Fibroblast of lung (primary cell): ENCODE data around the gene TSPAN11. TPM values are rescaled to one million over a fixed set of nuclear protein-coding genes. Genes with fewer than 3 reads are reported as not detected.

Experiments
- DNase-seq, 2 donors: peaks; one replicate each; pipeline versions ENCODE4 v3.0.0 to v3.0.0-alpha.2; 2010; ENCODE audit warnings: low read depth in 2 of 2
- H2AFZ ChIP-seq: 2 replicates; pipeline ENCODE4 v1.5.1; 2012; ENCODE audit warnings: low read length, control low read depth, inconsistent platforms
- H3K27ac ChIP-seq: 2 replicates; pipeline ENCODE4 v1.5.1; 2011; ENCODE audit warnings: low read length, control low read depth; ENCODE audit not compliant: insufficient read depth
- H3K27me3 ChIP-seq: 2 replicates; pipeline ENCODE4 v1.5.1; 2011; ENCODE audit warnings: mild to moderate bottlenecking, low read length; ENCODE audit not compliant: control insufficient read depth, insufficient read depth
- H3K36me3 ChIP-seq: 2 replicates; pipeline ENCODE4 v1.5.1; 2011; ENCODE audit warnings: low read length; ENCODE audit not compliant: control insufficient read depth, insufficient read depth
- H3K4me1 ChIP-seq: 2 replicates; pipeline ENCODE4 v1.5.1; 2011; ENCODE audit warnings: low read length; ENCODE audit not compliant: control insufficient read depth, insufficient read depth; ENCODE audit errors: extremely low read depth
- H3K4me2 ChIP-seq: 2 replicates; pipeline ENCODE4 v1.5.1; 2011; ENCODE audit warnings: low read length, control low read depth; ENCODE audit not compliant: insufficient read depth; ENCODE audit errors: extremely low read depth
- H3K4me3 ChIP-seq, 4 experiments: fragments of 200-600 bp in 1 of 4; sonication (generic) in 1 of 4; replicated peaks in 1 of 4; 2 replicates each; pipeline ENCODE4 v1.5.1; 2011 to 2016; ENCODE audit warnings: low read length in 4 of 4, low read depth in 3 of 4, mild to moderate bottlenecking in 3 of 4, control low read depth in 2 of 4, inconsistent platforms in 1 of 4, mixed read lengths in 1 of 4; ENCODE audit not compliant: insufficient read depth in 1 of 4; ENCODE audit errors: control extremely low read depth in 1 of 4
- H3K79me2 ChIP-seq: 2 replicates; pipeline ENCODE4 v1.5.1; 2012; ENCODE audit warnings: mild to moderate bottlenecking, low read length, inconsistent platforms; ENCODE audit not compliant: control insufficient read depth, insufficient read depth
- H3K9ac ChIP-seq: 2 replicates; pipeline ENCODE4 v1.5.1; 2011; ENCODE audit warnings: mild to moderate bottlenecking, low read length, control low read depth; ENCODE audit not compliant: insufficient read depth
- H3K9me3 ChIP-seq: 2 replicates; pipeline ENCODE4 v1.5.1; 2012; ENCODE audit warnings: low read depth, low read length; ENCODE audit not compliant: control insufficient read depth, insufficient read depth
- H4K20me1 ChIP-seq: 2 replicates; pipeline ENCODE4 v1.5.1; 2011; ENCODE audit warnings: low read length; ENCODE audit not compliant: control insufficient read depth, insufficient read depth; ENCODE audit errors: extremely low read depth
- CTCF ChIP-seq, 2 donors: IDR thresholded peaks in 1 of 2; conservative IDR thresholded peaks in 1 of 2; 1 replicate in 1 of 2; 2 replicates in 1 of 2; pipeline ENCODE4 v1.5.1; 2011 to 2012; ENCODE audit warnings: low read length in 2 of 2, control low read depth in 1 of 2, inconsistent platforms in 1 of 2, low read depth in 1 of 2, mild to moderate bottlenecking in 1 of 2
- EZH2 ChIP-seq: IDR thresholded peaks from 2 replicates; pipeline ENCODE4 v1.5.1; 2012; ENCODE audit warnings: low read length, control low read depth, mild to moderate bottlenecking; ENCODE audit errors: missing control alignments
- polyA plus RNA-seq, 2 donors: library from polyadenylated mRNA; depleted of rRNA in 1 of 2; stranded (reverse) in 1 of 2; unstranded in 1 of 2; fragments of >200 nt; gene quantifications; 2 replicates each; pipeline ENCODE4 v1.2.1, GENCODE V29; 2011 to 2012; ENCODE audit warnings: missing spikeins in 1 of 2
- total RNA-seq: library from RNA; depleted of rRNA; stranded (reverse); fragments of >200 nt; gene quantifications from 2 replicates; pipeline ENCODE4 v1.2.1, GENCODE V29; 2014

Gene TSPAN11
- total and polyA plus RNA-seq, 2 donors (not counting 1 experiment from before 2014, with no cell fraction given) = 0.02 to 2.6 TPM

- no peak overlapping the region for H3K27ac ChIP-seq
- H3K9ac ChIP-seq = no peak overlapping the region
- no peak for TF ChIP-seq EZH2
- TF ChIP-seq CTCF (conservative IDR thresholded peaks at IDR 0.05 in 1 of 2, IDR thresholded peaks at IDR 0.05 in 1 of 2; ENCODE audit: low read depth in 1 of 2, low read length in 2 of 2) = no peak
- H3K9me3 ChIP-seq = no peaks in the 10 kb centered on the region
- H3K4me2 ChIP-seq = no peak overlapping the region
- no peaks in the 10 kb centered on the region for H3K36me3 ChIP-seq
- H3K79me2 ChIP-seq = no peaks in the 10 kb centered on the region
- no peaks in the 10 kb centered on the region for H3K4me1 ChIP-seq
- H3K4me3 ChIP-seq = no peak overlapping the region
- no peaks in the 10 kb centered on the region for H3K27me3 ChIP-seq
- no peaks in the 10 kb centered on the region for H4K20me1 ChIP-seq
- DNase-seq = peak; percentile 54 to 79
- H2AFZ ChIP-seq = no peak overlapping the region
These were observed 79.4 kb downstream of the TSPAN11 start for GRCh38 chr12:31005944-31006361.

GRCh38 chr12:31006416-31007152 lies 80.0 kb downstream of the TSPAN11 start:
- H2AFZ ChIP-seq = no peak overlapping the region
- no peak overlapping the region for H3K27ac ChIP-seq
- no peaks in the 10 kb centered on the region for H3K36me3 ChIP-seq
- TF ChIP-seq CTCF (conservative IDR thresholded peaks at IDR 0.05 in 1 of 2, IDR thresholded peaks at IDR 0.05 in 1 of 2; ENCODE audit: low read depth in 1 of 2, low read length in 2 of 2) (no peak), EZH2 (no peak)
- H3K27me3 ChIP-seq = no peaks in the 10 kb centered on the region
- H3K4me3 ChIP-seq = no peak overlapping the region
- H3K9me3 ChIP-seq = no peaks in the 10 kb centered on the region
- H3K4me1 ChIP-seq = no peaks in the 10 kb centered on the region
- no peaks in the 10 kb centered on the region for H4K20me1 ChIP-seq
- no peak overlapping the region for H3K9ac ChIP-seq
- no peak overlapping the region for H3K4me2 ChIP-seq
- no peak for DNase-seq
- H3K79me2 ChIP-seq = no peaks in the 10 kb centered on the region

GRCh38 chr12:31007153-31007495 lies 80.6 kb downstream of the TSPAN11 start:
- no peak overlapping the region for H3K9ac ChIP-seq
- no peaks in the 10 kb centered on the region for H3K4me1 ChIP-seq
- no peak overlapping the region for H3K4me3 ChIP-seq
- H3K27me3 ChIP-seq = no peaks in the 10 kb centered on the region
- H3K36me3 ChIP-seq = no peaks in the 10 kb centered on the region
- no peak for TF ChIP-seq EZH2
- H3K9me3 ChIP-seq = no peaks in the 10 kb centered on the region
- H4K20me1 ChIP-seq = no peaks in the 10 kb centered on the region
- no peak overlapping the region for H3K4me2 ChIP-seq
- H3K27ac ChIP-seq = no peak overlapping the region
- no peak overlapping the region for H2AFZ ChIP-seq
- no peak for DNase-seq
- H3K79me2 ChIP-seq = no peaks in the 10 kb centered on the region
